HUES48 (cell line): ENCODE data around the gene PTPN12.
"Not testable (repeated sequence)": the region's sequence is repeated elsewhere in the genome, so short reads cannot be mapped to it uniquely, and the experiment has no call there.

Source experiments
- H3K27ac ChIP-seq: one replicate; pipeline ENCODE4 v1.7.0; 2013; ENCODE audit warnings: low read depth, low read length, inconsistent platforms
- H3K27me3 ChIP-seq: 2 replicates; pipeline ENCODE4 v1.6.1; 2013; ENCODE audit warnings: mild to moderate bottlenecking, low read length; ENCODE audit not compliant: control insufficient read depth, insufficient read depth
- H3K36me3 ChIP-seq: 2 replicates; pipeline ENCODE4 v1.6.1; 2013; ENCODE audit warnings: low read length; ENCODE audit not compliant: control insufficient read depth, insufficient read depth
- H3K4me1 ChIP-seq: 2 replicates; pipeline ENCODE4 v1.6.1; 2013; ENCODE audit warnings: mild to moderate bottlenecking, low read length; ENCODE audit not compliant: control insufficient read depth, insufficient read depth
- H3K4me3 ChIP-seq: 2 replicates; pipeline ENCODE4 v1.5.1; 2013; ENCODE audit warnings: mild to moderate bottlenecking, low read depth, low read length
- H3K9ac ChIP-seq: 2 replicates; pipeline ENCODE4 v1.6.1; 2013; ENCODE audit warnings: mild to moderate bottlenecking, low read depth, low read length, moderate library complexity
- H3K9me3 ChIP-seq: 2 replicates; pipeline ENCODE4 v1.6.1; 2013; ENCODE audit warnings: low read length; ENCODE audit not compliant: control insufficient read depth, insufficient read depth

PTPN12 gene

DNA sequence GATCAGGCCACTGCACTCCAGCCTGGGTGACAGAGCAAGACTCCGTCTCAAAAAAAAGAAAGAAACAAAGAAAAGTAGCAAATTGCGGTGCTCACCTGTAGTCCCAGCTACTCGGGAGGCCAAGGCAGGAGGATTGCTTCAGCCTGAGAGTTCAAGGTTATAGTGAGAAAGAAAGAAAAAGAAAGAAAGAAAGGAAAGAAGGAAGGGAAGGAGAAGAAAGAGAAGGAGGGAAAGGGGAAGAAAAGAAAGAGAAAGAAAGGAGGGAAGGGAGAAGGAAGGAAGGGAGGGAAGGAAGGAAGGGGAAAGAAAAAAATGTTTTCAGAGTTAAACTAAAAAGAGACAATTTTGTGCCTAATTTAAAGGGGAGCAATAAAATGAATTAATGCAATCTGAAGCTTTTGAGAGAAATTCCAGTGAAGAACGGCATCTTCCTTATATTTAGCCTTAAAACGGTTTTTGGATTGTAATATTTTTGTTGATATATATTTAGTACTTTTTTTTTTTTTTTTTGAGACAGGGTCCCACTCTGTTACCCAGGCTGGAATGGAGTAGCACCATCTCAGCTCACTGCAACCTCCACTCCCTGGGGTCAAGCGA, 111.7 kb downstream of the PTPN12 start:
- H3K9ac ChIP-seq = no peak overlapping the region
- H3K9me3 ChIP-seq = no peaks in the 10 kb centered on the region
- H3K4me1 ChIP-seq = 0 out of 2 replicates have a peak, but pooled peaks cover 3% of the 10 kb centered on the region
- peaks cover 37% of the 10 kb centered on the region for H3K36me3 ChIP-seq
- H3K27me3 ChIP-seq = no peaks in the 10 kb centered on the region
- H3K4me3 ChIP-seq = no peak overlapping the region
- H3K27ac ChIP-seq = no peak overlapping the region

DNA sequence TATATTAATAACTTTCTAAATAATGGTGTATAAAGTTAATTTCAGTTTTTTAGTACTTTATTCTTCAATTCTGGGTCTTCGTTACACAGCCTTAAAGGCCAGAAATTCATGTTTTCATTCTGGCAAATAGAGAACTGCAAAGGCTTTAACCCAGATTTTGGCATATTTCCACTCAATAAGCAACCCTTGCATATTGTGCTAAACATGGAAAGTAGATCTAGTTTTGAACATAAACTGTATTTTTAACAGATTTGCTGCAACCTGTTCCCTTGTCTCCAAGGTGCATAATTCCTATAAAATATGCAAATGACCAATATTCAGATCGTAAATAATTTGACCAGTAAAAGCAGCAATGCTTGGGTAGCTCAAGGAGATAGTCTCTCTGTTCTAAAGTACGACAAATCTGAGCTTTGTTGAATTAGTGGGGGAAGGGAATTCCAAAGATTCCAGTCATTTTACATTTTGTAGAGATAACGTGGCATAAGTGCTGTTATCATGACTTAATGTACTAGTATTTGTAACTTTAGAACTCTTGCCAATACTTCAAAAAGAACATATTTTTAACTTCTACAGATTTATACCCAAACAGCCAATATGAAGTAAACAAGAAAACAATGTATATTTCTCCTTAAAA, 112.7 kb downstream of the PTPN12 start:
- Histone ChIP-seq H3K9ac (no peak overlapping the region), H3K4me3 (no peak overlapping the region), H3K9me3 (no peaks in the 10 kb centered on the region), H3K27me3 (no peaks in the 10 kb centered on the region), H3K4me1 (0 out of 2 replicates have a peak, but pooled peaks cover 3% of the 10 kb centered on the region), H3K27ac (no peak overlapping the region), H3K36me3 (peaks cover 36% of the 10 kb centered on the region)

DNA sequence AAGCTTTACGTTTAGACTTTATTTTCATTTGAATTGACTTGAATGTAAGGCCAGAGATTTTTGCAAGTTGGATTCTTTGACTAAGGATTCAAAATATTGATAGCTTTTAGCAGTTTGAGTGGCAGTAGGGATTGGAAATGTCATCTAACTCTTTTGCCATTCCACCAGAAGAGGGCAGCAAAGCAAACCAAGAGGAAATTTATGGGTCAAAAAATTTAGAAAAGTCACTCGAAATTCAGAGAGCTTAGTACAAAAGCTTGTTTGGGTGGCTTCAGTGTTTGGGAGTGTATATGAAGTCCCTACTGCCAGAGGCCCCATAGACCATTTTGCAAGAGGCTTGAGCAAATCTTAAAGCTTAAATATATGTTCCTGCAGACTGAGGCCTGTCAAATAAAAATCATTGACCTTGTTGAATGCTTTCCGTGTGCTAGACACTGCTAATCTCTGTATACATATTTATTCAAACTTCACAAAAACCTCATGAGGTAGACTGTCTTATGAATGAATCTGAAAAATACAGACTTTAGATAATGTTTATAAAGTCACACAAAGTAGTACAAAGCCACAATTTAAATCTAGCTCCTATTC, 114.6 kb downstream of the PTPN12 start:
- H3K36me3 ChIP-seq = peaks cover 38% of the 10 kb centered on the region
- H3K4me3 ChIP-seq = no peak overlapping the region
- no peaks in the 10 kb centered on the region for H3K27me3 ChIP-seq
- no peak overlapping the region for H3K27ac ChIP-seq
- H3K9me3 ChIP-seq = no peaks in the 10 kb centered on the region
- H3K9ac ChIP-seq = no peak overlapping the region
- H3K4me1 ChIP-seq = 0 out of 2 replicates have a peak, but pooled peaks cover 3% of the 10 kb centered on the region

DNA sequence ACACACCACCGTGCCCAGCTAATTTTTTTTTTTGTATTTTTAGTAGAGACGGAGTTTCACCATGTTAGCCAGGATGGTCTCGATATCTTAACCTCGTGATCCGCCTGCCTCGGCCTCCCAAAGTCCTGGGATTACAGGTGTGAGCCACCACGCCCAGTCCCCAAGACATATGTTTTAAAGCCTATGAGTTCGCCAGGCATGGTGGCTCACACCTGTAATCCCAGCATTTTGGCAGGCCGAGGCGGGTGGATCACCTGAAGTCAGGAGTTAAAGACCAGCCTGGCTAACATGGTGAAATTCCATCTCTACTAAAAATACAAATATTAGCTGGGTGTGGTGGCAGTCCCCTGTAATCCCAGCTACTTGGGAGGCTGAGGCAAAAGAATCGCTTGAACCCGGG, 115.7 kb downstream of the PTPN12 start:
- not testable (repeated sequence) for H3K27me3 ChIP-seq

GRCh38 chr7:77653572-77653971, 116.5 kb downstream of the PTPN12 start:
- Histone ChIP-seq H3K4me1 (0 out of 2 replicates have a peak, but pooled peaks cover 3% of the 10 kb centered on the region), H3K4me3 (no peak overlapping the region), H3K27ac (no peak overlapping the region), H3K9me3 (no peaks in the 10 kb centered on the region), H3K36me3 (peaks cover 43% of the 10 kb centered on the region), H3K9ac (no peak overlapping the region), H3K27me3 (no peaks in the 10 kb centered on the region)

More for the DNA sequence above, 115.7 kb downstream of the PTPN12 start:
- not testable (repeated sequence) for H3K9ac ChIP-seq, H3K27ac ChIP-seq, H3K4me3 ChIP-seq, H3K9me3 ChIP-seq, H3K4me1 ChIP-seq
- H3K36me3 ChIP-seq = peaks cover 36% of the 10 kb centered on the region

- H3K36me3 ChIP-seq = peaks cover 43% of the 10 kb centered on the region
- H3K4me1 ChIP-seq = no peaks in the 10 kb centered on the region
- H3K4me3 ChIP-seq = no peak overlapping the region
- no peaks in the 10 kb centered on the region for H3K27me3 ChIP-seq
- no peaks in the 10 kb centered on the region for H3K9me3 ChIP-seq
- H3K9ac ChIP-seq = no peak overlapping the region
- H3K27ac ChIP-seq = no peak overlapping the region
Measured at GRCh38 chr7:77655356-77655755, 118.3 kb downstream of the PTPN12 start.

DNA sequence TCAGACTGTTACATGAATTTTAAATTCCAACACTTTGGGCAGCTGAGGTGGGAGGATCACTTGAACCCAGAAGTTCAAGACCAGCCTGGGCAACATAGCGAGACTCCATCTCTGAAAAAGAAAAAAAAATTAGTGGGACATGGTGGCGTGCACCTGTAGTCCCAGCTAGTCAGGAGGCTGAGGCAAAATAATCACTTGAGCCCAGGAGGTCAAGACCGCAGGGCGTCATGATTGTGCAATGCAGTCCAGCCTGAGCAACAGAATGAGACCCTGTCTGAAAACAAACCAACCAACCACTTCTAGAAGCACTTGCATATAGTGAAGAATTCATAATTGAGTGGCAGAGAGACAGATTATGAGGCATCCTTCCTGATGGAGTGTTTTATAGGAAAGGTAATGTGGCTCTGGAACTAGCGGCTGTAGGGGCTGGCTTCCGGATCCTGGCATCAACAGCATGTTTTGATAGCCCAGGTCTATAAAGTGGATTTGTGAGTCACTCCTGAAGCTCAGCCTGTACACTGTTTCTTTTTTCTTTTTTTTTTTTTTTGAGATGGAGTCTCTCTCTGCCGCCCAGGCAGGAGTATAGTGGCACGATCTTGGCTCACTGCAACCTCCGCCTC, 118.9 kb downstream of the PTPN12 start:
- peaks cover 43% of the 10 kb centered on the region for H3K36me3 ChIP-seq
- H3K9ac ChIP-seq = no peak overlapping the region
- no peaks in the 10 kb centered on the region for H3K9me3 ChIP-seq
- no peak overlapping the region for H3K4me3 ChIP-seq
- H3K27ac ChIP-seq = no peak overlapping the region
- H3K27me3 ChIP-seq = no peaks in the 10 kb centered on the region
- no peaks in the 10 kb centered on the region for H3K4me1 ChIP-seq

DNA sequence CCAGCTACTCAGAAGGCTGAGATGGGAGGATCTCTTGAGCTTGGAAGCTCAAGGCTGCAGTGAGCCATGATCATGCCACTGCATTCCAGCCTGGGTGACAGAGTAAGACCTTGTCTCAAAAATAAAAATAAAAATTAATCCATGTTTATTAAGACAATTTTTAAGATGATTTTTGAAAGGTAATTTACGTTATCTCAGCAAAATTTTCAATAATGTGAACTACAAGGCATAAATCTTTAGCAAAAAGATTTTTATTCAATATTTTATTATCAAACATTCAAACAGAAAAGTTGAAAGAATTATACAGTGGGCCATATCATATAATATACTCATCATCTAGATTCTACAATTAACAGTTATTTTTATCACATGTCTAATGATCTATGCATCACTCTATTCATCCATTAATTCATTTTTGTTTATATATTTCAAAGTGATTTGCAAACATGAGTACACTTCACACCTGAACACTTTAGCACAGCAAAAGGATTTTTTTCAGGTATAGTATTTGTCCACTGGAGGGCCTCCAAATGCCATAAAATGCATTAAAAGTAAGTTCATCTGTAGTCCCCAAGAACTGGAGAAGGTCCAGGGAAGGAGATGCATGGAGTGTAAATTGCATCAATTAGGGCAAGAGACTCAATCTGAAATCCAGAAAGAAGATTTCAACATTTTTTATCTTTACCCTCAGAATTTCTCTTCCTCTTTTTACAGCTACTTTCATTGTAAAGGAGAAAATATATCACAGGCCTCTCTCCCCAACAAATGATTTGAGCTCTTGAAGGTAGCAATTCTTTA, 120.5 kb downstream of the PTPN12 start:
- H3K9ac ChIP-seq = no peak overlapping the region
- no peaks in the 10 kb centered on the region for H3K9me3 ChIP-seq

GRCh38 chr7:77658928-77659327, 121.8 kb downstream of the PTPN12 start:
- Histone ChIP-seq H3K4me3 (no peak overlapping the region), H3K27me3 (no peaks in the 10 kb centered on the region), H3K9me3 (no peaks in the 10 kb centered on the region), H3K9ac (no peak overlapping the region), H3K27ac (no peak overlapping the region), H3K4me1 (no peaks in the 10 kb centered on the region), H3K36me3 (peaks cover 31% of the 10 kb centered on the region)

More for the DNA sequence above, 120.5 kb downstream of the PTPN12 start:
- peaks cover 40% of the 10 kb centered on the region for H3K36me3 ChIP-seq
- no peaks in the 10 kb centered on the region for H3K4me1 ChIP-seq
- no peak overlapping the region for H3K27ac ChIP-seq
- H3K27me3 ChIP-seq = no peaks in the 10 kb centered on the region
- H3K4me3 ChIP-seq = no peak overlapping the region

DNA sequence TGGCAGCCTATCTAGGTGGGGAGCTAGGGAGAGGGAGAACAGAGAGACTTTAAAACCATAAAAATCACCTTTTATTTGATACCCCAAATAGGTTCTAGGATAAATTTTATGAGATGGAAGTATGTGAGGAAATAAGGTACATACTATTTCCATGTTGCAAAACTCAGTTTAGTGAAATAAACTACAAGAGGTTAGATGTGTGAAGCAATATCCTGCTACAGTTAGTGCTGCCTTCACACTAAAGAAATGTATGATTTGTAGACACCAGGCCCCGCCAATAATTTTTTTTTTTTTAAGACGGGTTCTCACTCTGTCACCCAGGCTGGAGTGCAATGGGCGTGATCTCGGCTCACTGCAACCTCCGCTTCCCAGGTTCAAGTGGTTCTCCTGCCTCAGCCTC, 124.7 kb downstream of the PTPN12 start:
- Histone ChIP-seq H3K4me3 (no peak overlapping the region), H3K9me3 (no peaks in the 10 kb centered on the region), H3K9ac (no peak overlapping the region), H3K4me1 (no peaks in the 10 kb centered on the region), H3K36me3 (peaks cover 17% of the 10 kb centered on the region), H3K27ac (no peak overlapping the region), H3K27me3 (no peaks in the 10 kb centered on the region)
